ENCODE results near the gene SDC3.

Gene SDC3

GRCh38 chr1:30886710-30887428 lies 21.7 kb downstream of the SDC3 start:
- in situ Hi-C loops (cut with HindIII; ENCODE audit: low sequenced_read_pairs), result no loop called here
- no peak for DNase-seq (ENCODE audit: low read depth, low spot score)
- no peak overlapping the region for H3K4me3 ChIP-seq (ENCODE audit: low read depth, low read length)
- no peak for TF ChIP-seq CTCF (IDR thresholded peaks at IDR 0.05; ENCODE audit: low read depth, low read length)

GRCh38 chr1:30885570-30886522 lies 22.7 kb downstream of the SDC3 start:
- no peak for DNase-seq (ENCODE audit: low read depth, low spot score)
- in situ Hi-C loops (cut with HindIII; ENCODE audit: low sequenced_read_pairs), result no loop called here
- H3K4me3 ChIP-seq (ENCODE audit: low read depth, low read length), result no peak overlapping the region
- no peak for TF ChIP-seq CTCF (IDR thresholded peaks at IDR 0.05; ENCODE audit: low read depth, low read length)

GRCh38 chr1:30884723-30885122 lies 23.8 kb downstream of the SDC3 start:
- in situ Hi-C loops (cut with HindIII; ENCODE audit: low sequenced_read_pairs), result no loop called here
- H3K4me3 ChIP-seq (ENCODE audit: low read depth, low read length), result no peak overlapping the region
- DNase-seq (ENCODE audit: low read depth, low spot score), result no peak
- TF ChIP-seq CTCF (IDR thresholded peaks at IDR 0.05; ENCODE audit: low read depth, low read length), result no peak

- in situ Hi-C loops (cut with HindIII; ENCODE audit: low sequenced_read_pairs), result no loop called here
- TF ChIP-seq CTCF (IDR thresholded peaks at IDR 0.05; ENCODE audit: low read depth, low read length), result no peak
- H3K4me3 ChIP-seq (ENCODE audit: low read depth, low read length), result no peak overlapping the region
- DNase-seq (ENCODE audit: low read depth, low spot score), result no peak
Observed at GRCh38 chr1:30883389-30884172, 25.0 kb downstream of the SDC3 start.

- H3K4me3 ChIP-seq (ENCODE audit: low read depth, low read length), result no peak overlapping the region
- no peak for DNase-seq (ENCODE audit: low read depth, low spot score)
- in situ Hi-C loops (cut with HindIII; ENCODE audit: low sequenced_read_pairs), result no loop called here
- TF ChIP-seq CTCF (IDR thresholded peaks at IDR 0.05; ENCODE audit: low read depth, low read length), result no peak
Observed at GRCh38 chr1:30882678-30883388, 25.7 kb downstream of the SDC3 start.
